Glutamatergic neuron (in vitro differentiated cells): Measurements from ENCODE around the gene B3GALNT1. TPM values are rescaled to one million over a fixed set of nuclear protein-coding genes. Genes with fewer than 3 reads are reported as not detected.

Source experiments
- DNase-seq: peaks from one replicate; pipeline ENCODE4 v3.0.0; 2022
- H3K27ac Mint-ChIP-seq: one replicate; pipeline ENCODE4 v1.8.0; 2020; ENCODE audit warnings: mild to moderate bottlenecking, mixed read lengths, inconsistent platforms; ENCODE audit not compliant: unreplicated experiment
- H3K27me3 Mint-ChIP-seq: one replicate; pipeline ENCODE4 v1.8.0; 2020; ENCODE audit warnings: mild to moderate bottlenecking, moderate library complexity, mixed read lengths, inconsistent platforms; ENCODE audit not compliant: unreplicated experiment
- H3K36me3 Mint-ChIP-seq: one replicate; pipeline ENCODE4 v1.8.0; 2020; ENCODE audit warnings: mild to moderate bottlenecking, mixed read lengths, inconsistent platforms; ENCODE audit not compliant: unreplicated experiment
- H3K4me1 Mint-ChIP-seq: one replicate; pipeline ENCODE4 v1.8.0; 2020; ENCODE audit warnings: mild to moderate bottlenecking, low read depth, mixed read lengths, inconsistent platforms; ENCODE audit not compliant: unreplicated experiment
- H3K4me3 Mint-ChIP-seq: one replicate; pipeline ENCODE4 v1.8.0; 2020; ENCODE audit warnings: mild to moderate bottlenecking, mixed read lengths, inconsistent platforms; ENCODE audit not compliant: unreplicated experiment
- H3K9me3 Mint-ChIP-seq: one replicate; pipeline ENCODE4 v1.8.0; 2020; ENCODE audit warnings: mild to moderate bottlenecking, moderate library complexity, mixed read lengths, inconsistent platforms; ENCODE audit not compliant: unreplicated experiment
- CTCF ChIP-seq: fragments of 200-600 bp; sonication (generic); IDR thresholded peaks from one replicate; pipeline ENCODE4 v1.5.0; 2021; ENCODE audit not compliant: partially characterized antibody, unreplicated experiment
- total RNA-seq: library from RNA; stranded (reverse); fragmentation: NEBNext Ultra II Directional; extraction: Animal tissue kit (Norgen Biotek cat#: 25700); gene quantifications from one replicate; pipeline ENCODE4 v1.2.1, GENCODE V29; 2021; ENCODE audit not compliant: unreplicated experiment

Gene B3GALNT1
- total RNA-seq, 1 donor from 2014 or later, result 2.6 TPM

GRCh38 chr3:161148832-161149475 is 43.8 kb upstream of the B3GALNT1 start:
- no peak overlapping the region for H3K4me3 Mint-ChIP-seq
- peaks cover 5% of the 10 kb centered on the region for H3K9me3 Mint-ChIP-seq
- DNase-seq, result no peak
- peaks cover 2% of the 10 kb centered on the region for H3K27me3 Mint-ChIP-seq
- TF ChIP-seq CTCF, result no peak
- peaks cover 9% of the 10 kb centered on the region for H3K36me3 Mint-ChIP-seq
- H3K4me1 Mint-ChIP-seq, result peaks cover 10% of the 10 kb centered on the region
- H3K27ac Mint-ChIP-seq, result no peak overlapping the region

- Mint-ChIP-seq H3K4me3 (no peak overlapping the region), H3K27me3 (peaks cover under 1% of the 10 kb centered on the region), H3K36me3 (peaks cover 13% of the 10 kb centered on the region), H3K27ac (no peak overlapping the region), H3K9me3 (peaks cover 4% of the 10 kb centered on the region), H3K4me1 (no peaks in the 10 kb centered on the region)
- no peak for TF ChIP-seq CTCF
- DNase-seq, result no peak
These were observed 37.3 kb upstream of the B3GALNT1 start for GRCh38 chr3:161142486-161142885.

- H3K36me3 Mint-ChIP-seq, result peaks cover 9% of the 10 kb centered on the region
- H3K4me3 Mint-ChIP-seq, result no peak overlapping the region
- no peaks in the 10 kb centered on the region for H3K4me1 Mint-ChIP-seq
- DNase-seq, result no peak
- H3K27ac Mint-ChIP-seq, result no peak overlapping the region
- peaks cover 2% of the 10 kb centered on the region for H3K27me3 Mint-ChIP-seq
- TF ChIP-seq CTCF, result no peak
- peaks cover 4% of the 10 kb centered on the region for H3K9me3 Mint-ChIP-seq
These were observed 34.5 kb upstream of the B3GALNT1 start for GRCh38 chr3:161139686-161140085.

- Mint-ChIP-seq H3K27me3 (peaks cover 2% of the 10 kb centered on the region), H3K36me3 (no peaks in the 10 kb centered on the region), H3K9me3 (no peaks in the 10 kb centered on the region), H3K4me3 (no peak overlapping the region), H3K4me1 (no peaks in the 10 kb centered on the region), H3K27ac (no peak overlapping the region)
- no peak for TF ChIP-seq CTCF
- no peak for DNase-seq
These were observed 32.1 kb upstream of the B3GALNT1 start for GRCh38 chr3:161137260-161137659.

GRCh38 chr3:161132391-161132790 is 27.2 kb upstream of the B3GALNT1 start:
- H3K4me1 Mint-ChIP-seq, result no peaks in the 10 kb centered on the region
- TF ChIP-seq CTCF, result no peak
- no peak for DNase-seq
- H3K36me3 Mint-ChIP-seq, result no peaks in the 10 kb centered on the region
- H3K9me3 Mint-ChIP-seq, result no peaks in the 10 kb centered on the region
- H3K27me3 Mint-ChIP-seq, result peaks cover under 1% of the 10 kb centered on the region
- H3K4me3 Mint-ChIP-seq, result no peak overlapping the region
- H3K27ac Mint-ChIP-seq, result no peak overlapping the region
